ENCODE results near the gene C19orf73. TPM values are rescaled to one million over a fixed set of nuclear protein-coding genes. Genes with fewer than 3 reads are reported as not detected.

Gene C19orf73
- total and polyA plus RNA-seq, 2 experiments from 2014 or later: 0.86 to 1.0 TPM

DNA sequence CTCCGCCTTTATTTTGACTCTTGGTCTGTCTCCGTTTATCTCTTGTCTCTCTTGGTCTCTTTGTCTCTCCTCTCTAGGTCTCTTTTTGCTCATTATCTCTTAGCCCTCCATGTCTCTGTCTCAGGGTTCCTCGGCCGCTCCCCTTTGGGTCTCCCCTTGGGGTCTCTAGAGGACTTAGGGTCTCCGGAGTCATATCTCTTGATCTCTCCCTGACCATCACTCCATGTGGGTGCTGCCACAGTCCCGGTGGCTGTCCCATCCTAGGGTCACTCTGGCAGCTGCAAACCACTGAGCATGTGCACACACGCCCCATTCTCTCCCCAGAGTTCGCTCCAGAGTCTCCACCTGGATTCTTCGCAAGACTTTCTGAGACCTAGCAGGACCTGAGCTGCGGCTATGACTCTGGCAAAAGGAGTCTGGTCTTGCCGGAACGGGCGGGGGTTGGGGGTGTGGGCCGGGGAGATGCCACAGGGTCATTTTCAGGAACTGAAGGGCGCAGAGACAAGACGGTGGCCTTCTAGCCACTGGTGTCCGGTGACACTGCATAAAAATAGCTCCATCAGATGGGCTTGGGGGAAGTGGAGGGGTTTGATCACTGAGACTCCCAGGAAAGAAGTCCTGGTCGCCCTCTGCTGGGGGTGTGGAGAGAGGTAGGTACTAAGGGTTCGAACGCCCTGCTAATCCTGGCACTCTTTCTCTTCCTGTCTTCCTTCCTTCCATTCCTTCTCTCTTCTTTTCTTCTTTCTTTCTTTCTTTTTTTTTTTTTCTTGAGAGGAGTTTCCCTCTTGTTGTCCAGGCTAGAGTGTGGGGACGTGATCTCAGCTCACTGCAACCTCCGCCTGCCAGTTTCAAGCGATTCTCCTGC is 45.2 kb downstream of the C19orf73 start:
- H3K27me3 ChIP-seq (replicated peaks; ENCODE audit: insufficient read depth): peaks cover 6% of the 10 kb centered on the region; the same call in 1 of the 2 replicates
- no peak overlapping the region for H3K27ac ChIP-seq
- no peak overlapping the region for H3K9ac ChIP-seq

DNA sequence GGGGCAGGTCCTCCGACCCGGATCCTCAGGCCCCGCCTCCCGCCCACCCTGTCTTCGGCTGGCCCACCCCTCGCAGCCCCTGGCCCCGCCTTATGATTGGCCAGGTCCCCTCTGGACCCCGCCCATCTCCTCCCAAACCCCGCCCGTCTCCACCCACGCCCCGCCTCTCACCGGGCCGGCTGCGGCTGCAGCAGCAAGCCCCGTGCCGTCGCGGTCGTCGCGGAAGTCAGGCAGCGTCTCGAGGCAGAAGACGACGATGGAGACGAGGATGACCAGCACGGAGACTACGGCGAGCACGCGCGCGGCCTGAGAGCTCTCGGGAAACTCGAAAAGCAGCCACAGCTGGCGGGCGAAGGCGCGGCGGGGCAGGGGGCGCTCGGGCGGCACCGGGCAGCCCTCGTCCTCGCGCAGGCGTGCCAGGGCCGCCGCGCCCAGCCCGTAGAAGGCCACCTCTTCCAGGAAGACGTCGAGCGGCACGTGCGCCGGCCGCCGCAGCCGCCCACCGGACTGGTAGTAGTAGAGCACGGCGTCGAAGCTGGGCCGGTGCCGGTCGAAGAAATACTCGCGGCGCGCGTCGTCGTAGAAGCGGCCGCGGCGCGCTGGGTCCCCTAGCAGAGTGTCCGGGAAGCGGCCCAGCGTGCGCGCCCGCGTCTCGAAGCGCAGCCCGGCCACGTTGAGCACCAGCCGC is 46.9 kb downstream of the C19orf73 start:
- Histone ChIP-seq H3K36me3 (ENCODE audit: low read depth) (no peaks in the 10 kb centered on the region), H3K4me1 (ENCODE audit: insufficient read depth) (no peaks in the 10 kb centered on the region), H3F3A (ENCODE audit: insufficient read depth) (peaks cover 4% of the 10 kb centered on the region; the same call in 1 of the 2 replicates), H4K20me1 (ENCODE audit: insufficient read depth) (no peaks in the 10 kb centered on the region), H3K27me3 (replicated peaks; ENCODE audit: insufficient read depth) (peaks cover 6% of the 10 kb centered on the region; the same call in 1 of the 2 replicates), H3K9ac (no peak overlapping the region), H3K4me2 (ENCODE audit: unreplicated experiment) (no peak overlapping the region), H3K27ac (no peak overlapping the region), H3K79me2 (ENCODE audit: insufficient read depth) (no peaks in the 10 kb centered on the region), H2AFZ (peak overlapping the region; percentile 48; the same call in 1 of the 2 replicates), H3K9me3 (ENCODE audit: low read depth) (no peaks in the 10 kb centered on the region), H3K4me3 (0 out of 2 replicates have a peak overlapping the region, but pooled peaks have one; percentile 22), H3K9me2 (ENCODE audit: insufficient read depth) (no peaks in the 10 kb centered on the region)
- WGBS, 2 experiments (ENCODE audit: low coverage in 1 of 2, low lambda C conversion rate in 2 of 2, missing lambda C conversion rate in 2 of 2): 7 to 9% methylated on average over 73 to 82 of the region's 93 CpGs
- in situ Hi-C loops (cut with MboI): no loop called here
- peak; percentile 45 for DNase-seq
- no peak for TF ChIP-seq EZH2phosphoT487 (IDR thresholded peaks at IDR 0.05; ENCODE audit: insufficient read depth, low read depth)
- TF ChIP-seq EZH2 (IDR thresholded peaks at IDR 0.05; ENCODE audit: insufficient read depth, poor library complexity, severe bottlenecking): no peak

More for the DNA sequence above, 45.2 kb downstream of the C19orf73 start:
- Histone ChIP-seq H3K9me2 (ENCODE audit: insufficient read depth) (no peaks in the 10 kb centered on the region), H3K79me2 (ENCODE audit: insufficient read depth) (no peaks in the 10 kb centered on the region), H2AFZ (no peak overlapping the region), H4K20me1 (ENCODE audit: insufficient read depth) (no peaks in the 10 kb centered on the region), H3K4me2 (ENCODE audit: unreplicated experiment) (no peak overlapping the region), H3K9me3 (ENCODE audit: low read depth) (no peaks in the 10 kb centered on the region), H3K4me1 (ENCODE audit: insufficient read depth) (no peaks in the 10 kb centered on the region), H3F3A (ENCODE audit: insufficient read depth) (no peaks in the 10 kb centered on the region), H3K4me3 (no peak overlapping the region), H3K36me3 (ENCODE audit: low read depth) (no peaks in the 10 kb centered on the region)
- WGBS, 2 experiments (ENCODE audit: low coverage in 1 of 2, low lambda C conversion rate in 2 of 2, missing lambda C conversion rate in 2 of 2): 64 to 66% methylated on average over 20 to 23 of the region's 23 CpGs
- in situ Hi-C loops (cut with MboI): no loop called here
- TF ChIP-seq EZH2phosphoT487 (IDR thresholded peaks at IDR 0.05; ENCODE audit: insufficient read depth, low read depth): no peak
- peak; percentile 14 for TF ChIP-seq EZH2 (IDR thresholded peaks at IDR 0.05; ENCODE audit: insufficient read depth, poor library complexity, severe bottlenecking)
- peak; percentile 45 for DNase-seq

DNA sequence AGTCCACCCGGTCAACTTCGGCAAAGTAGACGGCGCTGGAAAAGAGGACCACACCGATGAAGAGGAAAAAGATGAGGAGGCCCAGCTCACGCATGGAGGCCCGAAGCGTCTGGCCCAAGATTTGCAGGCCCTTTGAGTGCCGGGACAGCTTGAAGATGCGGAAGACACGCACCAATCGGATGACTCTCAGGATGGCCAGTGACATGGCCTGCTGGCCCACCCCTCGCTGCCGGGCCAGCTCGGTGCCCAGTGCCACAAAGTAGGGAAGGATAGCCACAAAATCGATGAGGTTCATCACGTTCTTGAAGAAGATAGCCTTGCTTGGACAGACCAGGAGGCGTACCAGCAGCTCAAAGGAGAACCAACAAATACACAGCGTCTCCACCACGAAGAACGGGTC is 48.5 kb downstream of the C19orf73 start:
- H3K36me3 ChIP-seq (ENCODE audit: low read depth): no peaks in the 10 kb centered on the region
- H3K9me3 ChIP-seq (ENCODE audit: low read depth): no peaks in the 10 kb centered on the region
- no peaks in the 10 kb centered on the region for H4K20me1 ChIP-seq (ENCODE audit: insufficient read depth)
- no peak overlapping the region for H3K4me3 ChIP-seq
- TF ChIP-seq EZH2phosphoT487 (IDR thresholded peaks at IDR 0.05; ENCODE audit: insufficient read depth, low read depth): no peak
- TF ChIP-seq EZH2 (IDR thresholded peaks at IDR 0.05; ENCODE audit: insufficient read depth, poor library complexity, severe bottlenecking): no peak
- no peak overlapping the region for H3K4me2 ChIP-seq (ENCODE audit: unreplicated experiment)
- peaks cover 6% of the 10 kb centered on the region; the same call in 1 of the 2 replicates for H3K27me3 ChIP-seq (replicated peaks; ENCODE audit: insufficient read depth)
- in situ Hi-C loops (cut with MboI): no loop called here
- no peaks in the 10 kb centered on the region for H3K79me2 ChIP-seq (ENCODE audit: insufficient read depth)
- no peaks in the 10 kb centered on the region for H3K9me2 ChIP-seq (ENCODE audit: insufficient read depth)
- H3K27ac ChIP-seq: no peak overlapping the region
- no peaks in the 10 kb centered on the region for H3K4me1 ChIP-seq (ENCODE audit: insufficient read depth)
- H3K9ac ChIP-seq: no peak overlapping the region
- H3F3A ChIP-seq (ENCODE audit: insufficient read depth): peaks cover 6% of the 10 kb centered on the region; the same call in 1 of the 2 replicates
- WGBS, 2 experiments (ENCODE audit: low coverage in 1 of 2, low lambda C conversion rate in 2 of 2, missing lambda C conversion rate in 2 of 2): 95 to 96% methylated on average over 21 of the region's 21 CpGs
- H2AFZ ChIP-seq: no peak overlapping the region
- DNase-seq: no peak

DNA sequence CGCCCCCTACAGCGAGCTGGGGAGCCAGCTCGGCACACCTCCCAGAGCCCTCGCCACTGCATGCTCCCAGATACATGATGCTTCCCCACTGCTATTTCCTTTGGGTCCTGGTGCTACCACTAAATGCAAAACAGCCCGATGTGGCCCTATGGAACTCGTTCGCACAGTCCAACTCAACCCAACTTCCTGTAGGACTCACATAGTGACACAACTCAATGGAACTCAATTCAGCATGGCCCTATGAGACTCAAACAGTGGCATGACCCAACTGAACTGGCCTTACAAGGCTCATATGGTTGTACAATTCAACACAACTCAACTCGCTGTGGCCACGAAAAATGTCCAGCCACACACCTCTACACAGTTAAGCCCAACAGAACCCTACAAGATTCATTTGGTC is 49.9 kb downstream of the C19orf73 start:
- no peaks in the 10 kb centered on the region for H3K4me1 ChIP-seq (ENCODE audit: insufficient read depth)
- no peak overlapping the region for H3K9ac ChIP-seq
- peaks cover 6% of the 10 kb centered on the region; the same call in 1 of the 2 replicates for H3F3A ChIP-seq (ENCODE audit: insufficient read depth)
- DNase-seq: no peak
- no peak for TF ChIP-seq EZH2 (IDR thresholded peaks at IDR 0.05; ENCODE audit: insufficient read depth, poor library complexity, severe bottlenecking)
- TF ChIP-seq EZH2phosphoT487 (IDR thresholded peaks at IDR 0.05; ENCODE audit: insufficient read depth, low read depth): no peak
- peaks cover 6% of the 10 kb centered on the region; the same call in 1 of the 2 replicates for H3K27me3 ChIP-seq (replicated peaks; ENCODE audit: insufficient read depth)
- 92 to 93% methylated on average over 9 of the region's 9 CpGs for WGBS, 2 experiments (ENCODE audit: low coverage in 1 of 2, low lambda C conversion rate in 2 of 2, missing lambda C conversion rate in 2 of 2)
- H3K4me3 ChIP-seq: no peak overlapping the region
- no peaks in the 10 kb centered on the region for H3K9me3 ChIP-seq (ENCODE audit: low read depth)
- no peaks in the 10 kb centered on the region for H4K20me1 ChIP-seq (ENCODE audit: insufficient read depth)
- no peaks in the 10 kb centered on the region for H3K36me3 ChIP-seq (ENCODE audit: low read depth)
- in situ Hi-C loops (cut with MboI): no loop called here
- no peak overlapping the region for H3K27ac ChIP-seq
- no peaks in the 10 kb centered on the region for H3K9me2 ChIP-seq (ENCODE audit: insufficient read depth)
- no peak overlapping the region for H2AFZ ChIP-seq
- H3K79me2 ChIP-seq (ENCODE audit: insufficient read depth): no peaks in the 10 kb centered on the region
- H3K4me2 ChIP-seq (ENCODE audit: unreplicated experiment): no peak overlapping the region

Small RNA genes lying within 50 kb of the gene (small RNA-seq; reads per million reads assigned to genes)
- not detected for gene RN7SL708P (ENCODE audit: low read depth, low replicate concordance)

Other genes with a start within 250 kb of the C19orf73 start
- gene PPP1R15A, start 246.7 kb downstream of the C19orf73 start, total RNA-seq (2014; rRNA removed; shearing (Covaris generic)): 63.8 and 71.3 TPM in 2 replicates
- gene PPP1R15A, start 246.7 kb downstream of the C19orf73 start, polyA plus RNA-seq (2016; fragmentation: Nextera tagmentation; extraction: Ambion mirVana): 78.9 and 83.0 TPM in 2 replicates
- not detected in 2 replicates for gene TULP2, start 220.4 kb downstream of the C19orf73 start, total RNA-seq (2014; rRNA removed; shearing (Covaris generic))
- not detected in 2 replicates for gene TULP2, start 220.4 kb downstream of the C19orf73 start, polyA plus RNA-seq (2016; fragmentation: Nextera tagmentation; extraction: Ambion mirVana)
- gene NUCB1, start 218.8 kb downstream of the C19orf73 start, total RNA-seq (2014; rRNA removed; shearing (Covaris generic)): 362 and 401 TPM in 2 replicates
- 412 and 438 TPM in 2 replicates for gene NUCB1, start 218.8 kb downstream of the C19orf73 start, polyA plus RNA-seq (2016; fragmentation: Nextera tagmentation; extraction: Ambion mirVana)
- gene DHDH, start 185.4 kb downstream of the C19orf73 start, total RNA-seq (2014; rRNA removed; shearing (Covaris generic)): not detected in 2 replicates
- gene DHDH, start 185.4 kb downstream of the C19orf73 start, polyA plus RNA-seq (2016; fragmentation: Nextera tagmentation; extraction: Ambion mirVana): not detected in 2 replicates
- 106 and 119 TPM in 2 replicates for gene BAX, start 164.3 kb downstream of the C19orf73 start, total RNA-seq (2014; rRNA removed; shearing (Covaris generic))
- 92.7 and 97.3 TPM in 2 replicates for gene BAX, start 164.3 kb downstream of the C19orf73 start, polyA plus RNA-seq (2016; fragmentation: Nextera tagmentation; extraction: Ambion mirVana)
- 2,276 and 2,848 TPM in 2 replicates for gene FTL, start 153.8 kb downstream of the C19orf73 start, total RNA-seq (2014; rRNA removed; shearing (Covaris generic))
- 8,171 and 8,242 TPM in 2 replicates for gene FTL, start 153.8 kb downstream of the C19orf73 start, polyA plus RNA-seq (2016; fragmentation: Nextera tagmentation; extraction: Ambion mirVana)
- gene GYS1, start 125.8 kb downstream of the C19orf73 start, total RNA-seq (2014; rRNA removed; shearing (Covaris generic)): 78.4 and 80.1 TPM in 2 replicates
- 85.6 and 92.6 TPM in 2 replicates for gene GYS1, start 125.8 kb downstream of the C19orf73 start, polyA plus RNA-seq (2016; fragmentation: Nextera tagmentation; extraction: Ambion mirVana)
- 177 TPM in 2 replicates for gene RUVBL2, start 125.3 kb downstream of the C19orf73 start, total RNA-seq (2014; rRNA removed; shearing (Covaris generic))
- 129 and 130 TPM in 2 replicates for gene RUVBL2, start 125.3 kb downstream of the C19orf73 start, polyA plus RNA-seq (2016; fragmentation: Nextera tagmentation; extraction: Ambion mirVana)
- gene LHB, start 102.1 kb downstream of the C19orf73 start, total RNA-seq (2014; rRNA removed; shearing (Covaris generic)): not detected in 2 replicates
- 0.54 and 0.85 TPM in 2 replicates for gene LHB, start 102.1 kb downstream of the C19orf73 start, polyA plus RNA-seq (2016; fragmentation: Nextera tagmentation; extraction: Ambion mirVana)
- not detected in 2 replicates for gene CGB3, start 94.8 kb downstream of the C19orf73 start, total RNA-seq (2014; rRNA removed; shearing (Covaris generic))
- 0.76 TPM in 1 of 2 replicates, not detected in the other for gene CGB3, start 94.8 kb downstream of the C19orf73 start, polyA plus RNA-seq (2016; fragmentation: Nextera tagmentation; extraction: Ambion mirVana)
- gene CGB2, start 87.3 kb downstream of the C19orf73 start, total RNA-seq (2014; rRNA removed; shearing (Covaris generic)): not detected in 2 replicates
- gene CGB2, start 87.3 kb downstream of the C19orf73 start, polyA plus RNA-seq (2016; fragmentation: Nextera tagmentation; extraction: Ambion mirVana): 0.75 TPM in 1 of 2 replicates, not detected in the other
- gene CGB1, start 82.2 kb downstream of the C19orf73 start, total RNA-seq (2014; rRNA removed; shearing (Covaris generic)): 3.2 and 4.2 TPM in 2 replicates
- 1.3 TPM in 1 of 2 replicates, not detected in the other for gene CGB1, start 82.2 kb downstream of the C19orf73 start, polyA plus RNA-seq (2016; fragmentation: Nextera tagmentation; extraction: Ambion mirVana)
- not detected in 2 replicates for gene CGB5, start 75.3 kb downstream of the C19orf73 start, total RNA-seq (2014; rRNA removed; shearing (Covaris generic))
- 1.3 and 1.7 TPM in 2 replicates for gene CGB5, start 75.3 kb downstream of the C19orf73 start, polyA plus RNA-seq (2016; fragmentation: Nextera tagmentation; extraction: Ambion mirVana)
- 4.5 TPM in 1 of 2 replicates, not detected in the other for gene CGB8, start 70.0 kb downstream of the C19orf73 start, total RNA-seq (2014; rRNA removed; shearing (Covaris generic))
- gene CGB8, start 70.0 kb downstream of the C19orf73 start, polyA plus RNA-seq (2016; fragmentation: Nextera tagmentation; extraction: Ambion mirVana): 1.9 and 2.0 TPM in 2 replicates
- 0.38 and 0.54 TPM in 2 replicates for gene CGB7, start 61.4 kb downstream of the C19orf73 start, total RNA-seq (2014; rRNA removed; shearing (Covaris generic))
- gene CGB7, start 61.4 kb downstream of the C19orf73 start, polyA plus RNA-seq (2016; fragmentation: Nextera tagmentation; extraction: Ambion mirVana): 2.2 and 2.8 TPM in 2 replicates
- gene NTF4, start 54.3 kb downstream of the C19orf73 start, total RNA-seq (2014; rRNA removed; shearing (Covaris generic)): not detected in 2 replicates
- 0.51 TPM in 1 of 2 replicates, not detected in the other for gene NTF4, start 54.3 kb downstream of the C19orf73 start, polyA plus RNA-seq (2016; fragmentation: Nextera tagmentation; extraction: Ambion mirVana)
- not detected in 2 replicates for gene KCNA7, start 46.4 kb downstream of the C19orf73 start, total RNA-seq (2014; rRNA removed; shearing (Covaris generic))
- gene KCNA7, start 46.4 kb downstream of the C19orf73 start, polyA plus RNA-seq (2016; fragmentation: Nextera tagmentation; extraction: Ambion mirVana): 0.04 and 0.13 TPM in 2 replicates
- gene SNRNP70, start 33.7 kb downstream of the C19orf73 start, total RNA-seq (2014; rRNA removed; shearing (Covaris generic)): 146 and 184 TPM in 2 replicates
- gene SNRNP70, start 33.7 kb downstream of the C19orf73 start, polyA plus RNA-seq (2016; fragmentation: Nextera tagmentation; extraction: Ambion mirVana): 102 and 104 TPM in 2 replicates
- 10.7 and 12.5 TPM in 2 replicates for gene LIN7B, start 4.8 kb downstream of the C19orf73 start, total RNA-seq (2014; rRNA removed; shearing (Covaris generic))
- gene LIN7B, start 4.8 kb downstream of the C19orf73 start, polyA plus RNA-seq (2016; fragmentation: Nextera tagmentation; extraction: Ambion mirVana): 11.9 and 12.6 TPM in 2 replicates
- gene PPFIA3, start 401 bp upstream of the C19orf73 start, total RNA-seq (2014; rRNA removed; shearing (Covaris generic)): 0.63 and 2.4 TPM in 2 replicates
- 1.2 TPM in 2 replicates for gene PPFIA3, start 401 bp upstream of the C19orf73 start, polyA plus RNA-seq (2016; fragmentation: Nextera tagmentation; extraction: Ambion mirVana)
- not detected in 2 replicates for gene HRC, start 36.3 kb upstream of the C19orf73 start, total RNA-seq (2014; rRNA removed; shearing (Covaris generic))
- gene HRC, start 36.3 kb upstream of the C19orf73 start, polyA plus RNA-seq (2016; fragmentation: Nextera tagmentation; extraction: Ambion mirVana): 0.10 TPM in 1 of 2 replicates, not detected in the other
- 18.4 and 18.8 TPM in 2 replicates for gene TRPM4, start 38.6 kb upstream of the C19orf73 start, total RNA-seq (2014; rRNA removed; shearing (Covaris generic))
- gene TRPM4, start 38.6 kb upstream of the C19orf73 start, polyA plus RNA-seq (2016; fragmentation: Nextera tagmentation; extraction: Ambion mirVana): 15.8 and 20.1 TPM in 2 replicates
- gene SLC6A16, start 206.0 kb upstream of the C19orf73 start, total RNA-seq (2014; rRNA removed; shearing (Covaris generic)): 0.51 TPM in 1 of 2 replicates, not detected in the other
- gene SLC6A16, start 206.0 kb upstream of the C19orf73 start, polyA plus RNA-seq (2016; fragmentation: Nextera tagmentation; extraction: Ambion mirVana): 0.40 TPM in 1 of 2 replicates, not detected in the other
- not detected in 2 replicates for gene CD37, start 216.3 kb upstream of the C19orf73 start, total RNA-seq (2014; rRNA removed; shearing (Covaris generic))
- gene CD37, start 216.3 kb upstream of the C19orf73 start, polyA plus RNA-seq (2016; fragmentation: Nextera tagmentation; extraction: Ambion mirVana): 1.8 and 2.4 TPM in 2 replicates
- 13.9 and 18.7 TPM in 2 replicates for gene TEAD2, start 243.3 kb upstream of the C19orf73 start, total RNA-seq (2014; rRNA removed; shearing (Covaris generic))
- 7.1 and 7.8 TPM in 2 replicates for gene TEAD2, start 243.3 kb upstream of the C19orf73 start, polyA plus RNA-seq (2016; fragmentation: Nextera tagmentation; extraction: Ambion mirVana)
- gene DKKL1, start 244.7 kb upstream of the C19orf73 start, total RNA-seq (2014; rRNA removed; shearing (Covaris generic)): 0.63 TPM in 1 of 2 replicates, not detected in the other
- 0.30 TPM in 1 of 2 replicates, not detected in the other for gene DKKL1, start 244.7 kb upstream of the C19orf73 start, polyA plus RNA-seq (2016; fragmentation: Nextera tagmentation; extraction: Ambion mirVana)